Right lobe of liver (tissue), 4 donors: Measurements from ENCODE around the gene MOB4.

Experiments used
- POLR2A ChIP-seq: fragments of 450-650 bp; IDR thresholded peaks from one replicate; pipeline ENCODE4 v1.6.1; 2017; ENCODE audit warnings: antibody characterized with exemption, mild to moderate bottlenecking
- TF ChIP-seq, protein P1 (sequence below), 4 donors: fragments of 200-600 bp in 3 of 4; fragments of 450-650 bp in 1 of 4; IDR thresholded peaks; one replicate each; pipeline versions ENCODE4 v1.5.1 to v1.8.0; 2016 to 2022; ENCODE audit warnings: antibody characterized with exemption in 4 of 4, mild to moderate bottlenecking in 2 of 4
- donor health status: DM: no; HTN: no; CAD: no.
- donor health status: DM: no; HTN: no; CAD: no.
- donor health status: DM: no; HTN: yes; CAD: no.

DNA sequence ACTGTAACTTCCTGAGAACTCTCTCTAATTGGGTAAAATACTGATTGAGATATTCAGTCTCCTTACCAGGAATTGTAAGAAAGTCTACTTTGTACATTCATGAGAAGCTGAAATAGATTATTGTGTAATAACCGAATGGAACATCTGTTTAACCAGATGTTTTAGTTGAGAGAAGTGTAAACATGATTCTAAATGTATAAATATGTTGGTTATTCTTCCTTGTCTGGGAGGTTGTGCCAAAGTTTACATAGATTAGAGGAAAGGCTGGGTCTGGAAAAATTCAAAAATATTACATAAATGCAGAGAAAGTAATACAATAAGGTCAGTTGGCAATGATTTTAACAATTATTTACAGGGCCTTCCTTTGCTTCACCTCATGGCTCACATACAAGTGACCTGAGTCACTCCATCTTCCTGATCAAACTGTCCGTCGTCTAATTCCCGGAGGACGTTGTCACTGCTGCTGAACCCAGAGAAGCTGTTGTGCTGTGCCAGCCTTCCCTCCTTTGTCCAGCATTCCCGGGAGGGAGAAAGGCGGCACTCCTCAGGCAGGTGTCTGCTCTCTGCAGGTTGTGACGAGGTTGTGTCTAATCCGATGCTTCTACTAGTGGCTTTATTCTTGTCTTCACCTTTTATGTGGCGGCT, 55.9 kb downstream of the MOB4 start:
- TF ChIP-seq, protein P1, sequence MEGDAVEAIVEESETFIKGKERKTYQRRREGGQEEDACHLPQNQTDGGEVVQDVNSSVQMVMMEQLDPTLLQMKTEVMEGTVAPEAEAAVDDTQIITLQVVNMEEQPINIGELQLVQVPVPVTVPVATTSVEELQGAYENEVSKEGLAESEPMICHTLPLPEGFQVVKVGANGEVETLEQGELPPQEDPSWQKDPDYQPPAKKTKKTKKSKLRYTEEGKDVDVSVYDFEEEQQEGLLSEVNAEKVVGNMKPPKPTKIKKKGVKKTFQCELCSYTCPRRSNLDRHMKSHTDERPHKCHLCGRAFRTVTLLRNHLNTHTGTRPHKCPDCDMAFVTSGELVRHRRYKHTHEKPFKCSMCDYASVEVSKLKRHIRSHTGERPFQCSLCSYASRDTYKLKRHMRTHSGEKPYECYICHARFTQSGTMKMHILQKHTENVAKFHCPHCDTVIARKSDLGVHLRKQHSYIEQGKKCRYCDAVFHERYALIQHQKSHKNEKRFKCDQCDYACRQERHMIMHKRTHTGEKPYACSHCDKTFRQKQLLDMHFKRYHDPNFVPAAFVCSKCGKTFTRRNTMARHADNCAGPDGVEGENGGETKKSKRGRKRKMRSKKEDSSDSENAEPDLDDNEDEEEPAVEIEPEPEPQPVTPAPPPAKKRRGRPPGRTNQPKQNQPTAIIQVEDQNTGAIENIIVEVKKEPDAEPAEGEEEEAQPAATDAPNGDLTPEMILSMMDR (IDR thresholded peaks at IDR 0.05), result no peak
- TF ChIP-seq POLR2A, result no peak
